ENCODE measurements around the gene POLR1E.
"Not testable (repeated sequence)": the region's sequence is repeated elsewhere in the genome, so short reads cannot be mapped to it uniquely, and the experiment has no call there.

Gene POLR1E

GRCh38 chr9:37504605-37505004 lies 18.9 kb downstream of the POLR1E start:
- Histone ChIP-seq H3K27ac (no peak overlapping the region), H3K4me3 (no peak overlapping the region)
- no peak for TF ChIP-seq CTCF (IDR thresholded peaks at IDR 0.05)
- no peak for DNase-seq (ENCODE audit: low spot score)

GRCh38 chr9:37507566-37508134 lies 21.9 kb downstream of the POLR1E start:
- no peak for TF ChIP-seq CTCF (IDR thresholded peaks at IDR 0.05)
- H3K27ac ChIP-seq, result no peak overlapping the region
- no peak overlapping the region for H3K4me3 ChIP-seq
- no peak for DNase-seq (ENCODE audit: low spot score)

- no peak for DNase-seq (ENCODE audit: low spot score)
- TF ChIP-seq CTCF (IDR thresholded peaks at IDR 0.05), result no peak
Measured at GRCh38 chr9:37508135-37508833, 22.5 kb downstream of the POLR1E start.

GRCh38 chr9:37508834-37509206 lies 23.1 kb downstream of the POLR1E start:
- Histone ChIP-seq H3K4me3 (no peak overlapping the region), H3K27ac (no peak overlapping the region)
- no peak for DNase-seq (ENCODE audit: low spot score)
- no peak for TF ChIP-seq CTCF (IDR thresholded peaks at IDR 0.05)

More at GRCh38 chr9:37508135-37508833, 22.5 kb downstream of the POLR1E start:
- no peak overlapping the region for H3K4me3 ChIP-seq
- no peak overlapping the region for H3K27ac ChIP-seq

- TF ChIP-seq CTCF (IDR thresholded peaks at IDR 0.05), result no peak
- DNase-seq (ENCODE audit: low spot score), result no peak
- H3K27ac ChIP-seq, result no peak overlapping the region
- H3K4me3 ChIP-seq, result no peak overlapping the region
Measured at GRCh38 chr9:37509536-37509935, 23.8 kb downstream of the POLR1E start.

- not testable (repeated sequence) for DNase-seq (ENCODE audit: low spot score); H3K27ac ChIP-seq; H3K4me3 ChIP-seq
Measured at GRCh38 chr9:37510053-37510452, 24.3 kb downstream of the POLR1E start.

GRCh38 chr9:37511016-37512010 lies 25.6 kb downstream of the POLR1E start:
- Histone ChIP-seq H3K27ac (no peak overlapping the region), H3K4me3 (no peak overlapping the region)
- no peak for DNase-seq (ENCODE audit: low spot score)
- TF ChIP-seq CTCF (IDR thresholded peaks at IDR 0.05), result no peak
